Lung (tissue), 12 donors: ENCODE measurements around the gene SLC22A23. TPM values are rescaled to one million over a fixed set of nuclear protein-coding genes. Genes with fewer than 3 reads are reported as not detected.

Experiments
- ATAC-seq: fragments of 200-7000 bp; cut with Tn5 transposase; one replicate; pipeline ENCODE4 v1.9.1; 2020; ENCODE audit warnings: moderate number of reproducible peaks; ENCODE audit not compliant: insufficient read depth, low FRiP score
- DNase-seq, 3 donors: peaks; one replicate each; pipeline ENCODE4 v3.0.0-alpha.2; 2013 to 2017
- H3K27ac ChIP-seq, 2 donors: one replicate each; pipeline ENCODE4 v1.5.1; 2013; ENCODE audit warnings: mild to moderate bottlenecking in 2 of 2, moderate library complexity in 2 of 2, control low read depth in 1 of 2, inconsistent platforms in 1 of 2, low read depth in 1 of 2, low read length in 1 of 2
- H3K27me3 ChIP-seq, 3 donors: one replicate each; pipeline ENCODE4 v1.5.1; 2013; ENCODE audit warnings: low read length in 2 of 3; ENCODE audit not compliant: control insufficient read depth in 3 of 3, insufficient read depth in 3 of 3
- H3K36me3 ChIP-seq, 4 donors: one replicate each; pipeline ENCODE4 v1.5.1; 2013; ENCODE audit warnings: low read length in 4 of 4, mild to moderate bottlenecking in 1 of 4, moderate library complexity in 1 of 4; ENCODE audit not compliant: control insufficient read depth in 4 of 4, insufficient read depth in 4 of 4
- H3K4me1 ChIP-seq, 5 donors: one replicate each; pipeline ENCODE4 v1.5.1; 2013; ENCODE audit warnings: low read length in 5 of 5, mild to moderate bottlenecking in 2 of 5, moderate library complexity in 1 of 5; ENCODE audit not compliant: control insufficient read depth in 5 of 5, insufficient read depth in 5 of 5
- H3K4me3 ChIP-seq: one replicate; pipeline ENCODE4 v1.5.1; 2013; ENCODE audit warnings: mild to moderate bottlenecking, control low read depth, moderate library complexity
- H3K9ac ChIP-seq, 2 donors: one replicate each; pipeline ENCODE4 v1.5.1; 2013; ENCODE audit warnings: low read length in 2 of 2, control low read depth in 1 of 2; ENCODE audit not compliant: insufficient read depth in 1 of 2
- H3K9me3 ChIP-seq, 4 donors: one replicate each; pipeline ENCODE4 v1.5.1; 2013; ENCODE audit warnings: low read length in 3 of 4, mild to moderate bottlenecking in 1 of 4, moderate library complexity in 1 of 4; ENCODE audit not compliant: control insufficient read depth in 4 of 4, insufficient read depth in 3 of 4
- WGBS, 2 donors: extraction: QIAGEN DNeasy Blood & Tissue Kit; methylation state at CpG; one replicate each; pipeline ENCODE4 v1.1.7; 2013; 5-methylcytosine and 5-hydroxymethylcytosine counted together
- polyA plus RNA-seq, 2 donors: library from polyadenylated mRNA; stranded (reverse); fragments of 200-250 nt; gene quantifications; one replicate each; pipeline ENCODE4 v1.2.1, GENCODE V29; 2013
- total RNA-seq, 2 donors: library from RNA; depleted of rRNA in 1 of 2; stranded (reverse); fragments of >200 nt in 1 of 2; gene quantifications; one replicate each; pipeline ENCODE4 v1.2.1, GENCODE V29; 2014 to 2021
- TF ChIP-seq, protein P1 (sequence below): IDR thresholded peaks from 2 replicates; pipeline ENCODE4 v1.5.1; 2012; ENCODE audit warnings: mild to moderate bottlenecking; ENCODE audit errors: control extremely low read depth, extremely low read depth
- donor health status: control.
- donor health status: control.
- donor health status: Bipolar disorder and iron deficiency.
- donor health status: healthy.
- donor health status: DM: yes; HTN: yes; CAD: no.

The SLC22A23 gene
- total and polyA plus RNA-seq, 4 donors: 6.6 to 45.6 (median 24.1) TPM

DNA sequence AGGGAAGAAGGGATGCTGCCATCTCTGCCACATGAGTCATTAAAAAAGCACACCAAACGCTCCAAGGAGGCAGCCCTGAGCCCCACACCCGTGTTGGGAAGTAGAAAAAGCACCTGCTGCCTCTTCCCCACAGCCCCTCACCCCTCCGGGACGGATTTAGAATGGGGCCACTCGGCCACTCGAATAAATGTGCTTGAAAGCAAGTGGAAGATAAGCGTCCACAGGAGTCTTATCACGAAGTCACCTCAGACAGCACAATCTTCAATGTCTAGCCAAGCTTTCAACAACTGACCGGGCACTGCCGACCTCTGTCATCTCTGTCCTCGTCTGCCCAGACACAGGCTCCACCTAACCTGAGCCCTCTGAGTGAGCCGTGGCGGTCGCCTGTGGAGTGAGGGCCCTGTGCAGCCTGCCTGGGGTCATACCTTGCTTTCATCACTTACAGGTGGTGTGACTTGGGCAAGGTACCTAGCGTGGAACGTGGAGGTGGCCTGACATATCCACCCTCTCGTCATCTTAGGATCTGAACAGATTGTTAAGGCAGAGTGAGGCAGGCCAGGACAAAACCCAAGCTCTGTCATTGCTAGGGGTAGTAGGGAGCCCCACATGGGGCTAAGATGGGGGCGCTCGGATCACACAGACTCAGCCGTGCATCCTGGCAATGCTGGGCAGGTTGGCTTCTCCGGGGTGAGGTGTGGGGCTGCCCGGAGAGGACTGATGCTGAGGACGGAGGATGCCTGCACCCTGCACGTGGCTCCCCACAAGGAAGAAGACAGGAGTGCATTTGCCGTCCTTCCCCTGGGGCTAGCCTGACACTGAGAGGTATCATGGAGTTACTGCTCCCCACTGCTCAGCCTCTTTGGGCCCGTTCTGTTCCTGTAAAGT, 163.3 kb downstream of the SLC22A23 start:
- 85 to 86% methylated on average over 26 of the region's 26 CpGs for WGBS, 2 donors
- peak in 1 of 3 donors; percentile 6 for DNase-seq
- ATAC-seq: no peak

DNA sequence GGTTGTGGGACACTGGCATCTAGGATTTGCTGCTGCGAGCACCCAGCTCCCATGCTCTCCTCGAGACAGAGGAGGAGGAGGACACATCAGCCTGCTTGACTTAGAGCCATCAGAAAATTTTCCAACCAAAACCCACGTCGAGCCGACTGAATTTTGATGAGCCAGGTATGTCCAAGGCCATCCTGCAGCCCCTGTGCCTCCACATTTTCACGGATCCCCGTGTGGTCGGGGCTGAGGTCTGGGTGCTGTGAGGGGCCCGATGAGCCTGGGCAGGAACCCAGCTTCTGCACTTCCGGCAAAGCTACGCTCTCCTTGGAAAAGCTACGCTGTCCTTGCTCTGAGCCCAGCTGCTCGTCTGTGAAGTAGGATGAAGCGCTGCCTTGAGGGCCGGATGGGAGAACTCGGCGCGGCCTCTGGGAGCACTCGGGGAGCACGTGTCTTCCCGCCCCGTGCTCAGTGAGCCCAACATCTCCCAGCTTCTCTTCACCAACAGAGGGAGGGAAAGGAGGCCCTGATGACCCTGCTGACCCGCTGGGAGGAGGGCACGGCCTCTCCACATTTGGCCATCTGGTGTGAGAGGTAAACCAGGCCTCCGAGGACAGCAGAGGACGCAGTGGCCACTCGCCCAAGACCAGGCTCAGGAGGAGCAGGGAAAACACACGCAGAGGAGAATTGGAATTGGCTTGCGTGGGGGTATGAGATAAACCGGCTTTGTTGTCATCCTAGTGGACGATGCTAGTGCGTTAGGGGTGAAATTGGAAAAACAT, 164.2 kb downstream of the SLC22A23 start:
- ATAC-seq (no peak), DNase-seq (no peak)
- H3K27me3 ChIP-seq: no peaks in the 10 kb centered on the region
- TF ChIP-seq, protein P1, sequence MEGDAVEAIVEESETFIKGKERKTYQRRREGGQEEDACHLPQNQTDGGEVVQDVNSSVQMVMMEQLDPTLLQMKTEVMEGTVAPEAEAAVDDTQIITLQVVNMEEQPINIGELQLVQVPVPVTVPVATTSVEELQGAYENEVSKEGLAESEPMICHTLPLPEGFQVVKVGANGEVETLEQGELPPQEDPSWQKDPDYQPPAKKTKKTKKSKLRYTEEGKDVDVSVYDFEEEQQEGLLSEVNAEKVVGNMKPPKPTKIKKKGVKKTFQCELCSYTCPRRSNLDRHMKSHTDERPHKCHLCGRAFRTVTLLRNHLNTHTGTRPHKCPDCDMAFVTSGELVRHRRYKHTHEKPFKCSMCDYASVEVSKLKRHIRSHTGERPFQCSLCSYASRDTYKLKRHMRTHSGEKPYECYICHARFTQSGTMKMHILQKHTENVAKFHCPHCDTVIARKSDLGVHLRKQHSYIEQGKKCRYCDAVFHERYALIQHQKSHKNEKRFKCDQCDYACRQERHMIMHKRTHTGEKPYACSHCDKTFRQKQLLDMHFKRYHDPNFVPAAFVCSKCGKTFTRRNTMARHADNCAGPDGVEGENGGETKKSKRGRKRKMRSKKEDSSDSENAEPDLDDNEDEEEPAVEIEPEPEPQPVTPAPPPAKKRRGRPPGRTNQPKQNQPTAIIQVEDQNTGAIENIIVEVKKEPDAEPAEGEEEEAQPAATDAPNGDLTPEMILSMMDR: no peak
- no peaks in the 10 kb centered on the region for H3K4me1 ChIP-seq
- WGBS, 2 donors: 95% methylated on average over 32 of the region's 32 CpGs
- H3K36me3 ChIP-seq: peaks cover 0 to 11% (median 4%) of the 10 kb centered on the region in 4 donors
- no peak overlapping the region for H3K27ac ChIP-seq
- H3K9me3 ChIP-seq: no peaks in the 10 kb centered on the region
- H3K4me3 ChIP-seq: no peak overlapping the region
- H3K9ac ChIP-seq: no peak overlapping the region

More for the DNA sequence above, 163.3 kb downstream of the SLC22A23 start:
- H3K27me3 ChIP-seq: no peaks in the 10 kb centered on the region
- TF ChIP-seq, protein P1: no peak
- no peak overlapping the region for H3K27ac ChIP-seq
- no peak overlapping the region for H3K4me3 ChIP-seq
- H3K36me3 ChIP-seq: peaks cover 0 to 11% (median 4%) of the 10 kb centered on the region in 4 donors
- no peaks in the 10 kb centered on the region for H3K4me1 ChIP-seq
- H3K9me3 ChIP-seq: no peaks in the 10 kb centered on the region
- H3K9ac ChIP-seq: no peak overlapping the region

DNA sequence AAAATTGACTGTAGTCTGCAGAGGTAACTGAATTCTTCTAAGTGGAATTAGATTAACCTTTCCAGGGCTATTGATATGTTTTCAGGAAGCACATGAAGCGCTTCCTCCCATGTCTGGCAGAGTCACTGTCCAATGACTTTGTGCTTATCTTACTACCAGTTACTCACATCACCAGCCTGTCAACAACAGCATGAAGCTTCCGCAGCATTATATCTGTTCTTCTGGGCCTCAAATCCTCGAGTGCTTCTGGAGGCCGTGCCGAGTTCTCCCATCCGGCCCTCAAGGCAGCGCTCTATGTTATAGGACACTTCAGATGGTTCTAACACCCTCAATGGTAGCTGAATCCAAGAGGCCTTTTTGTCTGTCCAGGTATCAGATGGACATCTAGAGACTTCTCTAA, 164.9 kb downstream of the SLC22A23 start:
- no peaks in the 10 kb centered on the region for H3K27me3 ChIP-seq
- no peak overlapping the region for H3K4me3 ChIP-seq
- no peak for ATAC-seq
- no peak overlapping the region for H3K27ac ChIP-seq
- TF ChIP-seq, protein P1: no peak
- H3K36me3 ChIP-seq: peaks cover 0 to 10% (median 4%) of the 10 kb centered on the region in 4 donors
- H3K4me1 ChIP-seq: no peaks in the 10 kb centered on the region
- no peak overlapping the region for H3K9ac ChIP-seq
- H3K9me3 ChIP-seq: no peaks in the 10 kb centered on the region
- DNase-seq: peak in 1 of 3 donors; percentile 17
- WGBS, 2 donors: 76 to 80% methylated on average over 7 of the region's 7 CpGs
